ENCODE data around the gene FHL2. TPM values are rescaled to one million over a fixed set of nuclear protein-coding genes. Genes with fewer than 3 reads are reported as not detected.
"Not testable (repeated sequence)": the region's sequence is repeated elsewhere in the genome, so short reads cannot be mapped to it uniquely, and the experiment has no call there.

FHL2 gene
- total RNA-seq, 1 experiment from 2014 or later, result 198 TPM

DNA sequence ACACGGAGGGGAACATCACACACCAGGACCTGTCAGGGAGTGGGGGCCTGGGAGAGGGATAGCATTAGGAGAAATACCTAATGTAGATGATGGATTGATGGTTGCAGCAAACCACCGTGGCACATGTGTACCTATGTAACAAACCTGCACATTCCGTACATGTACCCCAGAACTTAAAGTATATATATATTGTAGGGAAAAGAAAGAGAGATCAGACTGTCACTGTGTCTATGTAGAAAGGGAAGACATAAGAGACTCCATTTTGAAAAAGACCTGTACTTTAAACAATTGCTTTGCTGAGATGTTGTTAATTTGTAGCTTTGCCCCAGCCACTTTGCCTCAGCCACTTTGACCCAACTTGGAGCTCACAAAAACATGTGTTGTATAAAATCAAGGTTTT is 26.0 kb upstream of the FHL2 start:
- DNase-seq (ENCODE audit: low read depth), result not testable (repeated sequence)

DNA sequence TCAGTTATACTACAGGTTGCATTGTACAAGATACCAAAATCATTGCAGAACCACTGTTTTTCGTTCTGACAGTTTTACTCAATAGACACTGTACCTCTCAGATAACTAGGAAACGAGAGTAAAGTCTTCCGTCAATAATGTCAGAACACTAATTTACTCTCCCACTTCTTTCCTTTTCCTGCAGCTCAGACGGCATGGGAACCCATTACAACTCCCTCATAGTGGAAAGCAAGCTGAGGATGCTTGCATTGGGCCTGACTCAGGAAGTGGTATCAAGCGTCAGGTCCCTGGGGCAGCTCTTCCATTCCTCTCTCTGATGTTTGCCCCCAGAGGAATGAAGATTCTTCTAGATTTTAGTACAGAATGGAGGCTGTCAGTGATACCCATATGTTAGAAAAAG is 23.9 kb upstream of the FHL2 start:
- no peak for DNase-seq (ENCODE audit: low read depth)

DNA sequence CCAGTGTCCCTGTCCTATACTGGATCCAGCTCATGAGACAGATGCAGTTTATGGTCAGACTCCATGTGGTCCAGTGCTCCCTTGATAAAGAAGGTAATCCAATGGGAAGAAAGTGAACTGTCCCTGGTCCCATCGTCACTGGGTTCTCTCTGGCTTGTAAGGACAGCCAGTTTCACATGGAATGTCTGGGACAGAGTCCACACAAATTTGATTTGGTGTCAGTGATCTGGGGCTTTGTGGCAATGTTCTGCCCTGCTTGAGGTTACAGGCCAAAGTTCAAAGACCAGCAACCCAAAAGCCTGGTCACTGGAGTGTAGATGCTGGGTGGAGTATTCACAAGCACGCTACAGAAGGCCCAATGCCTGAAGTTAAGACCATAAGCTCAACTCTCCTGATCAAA is 22.2 kb upstream of the FHL2 start:
- no peak for DNase-seq (ENCODE audit: low read depth)

DNA sequence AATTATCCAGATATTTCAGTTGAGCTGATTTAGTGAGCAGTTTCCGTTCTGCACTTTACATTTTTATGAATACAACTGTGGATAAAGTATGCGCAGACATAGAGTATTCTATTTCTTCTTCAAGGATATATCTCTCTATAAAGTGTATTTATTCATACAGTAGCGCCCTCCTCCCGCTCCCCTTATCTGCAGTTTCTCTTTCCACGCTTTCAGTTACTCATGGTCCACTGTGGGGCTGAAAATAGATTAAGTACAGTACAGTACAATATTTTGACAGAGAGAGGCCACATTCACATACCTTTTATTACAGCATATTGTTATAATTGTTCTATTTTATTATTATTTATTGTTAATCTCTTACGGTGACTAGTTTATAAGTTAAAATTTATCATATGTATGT is 19.7 kb upstream of the FHL2 start:
- no peak for DNase-seq (ENCODE audit: low read depth)

DNA sequence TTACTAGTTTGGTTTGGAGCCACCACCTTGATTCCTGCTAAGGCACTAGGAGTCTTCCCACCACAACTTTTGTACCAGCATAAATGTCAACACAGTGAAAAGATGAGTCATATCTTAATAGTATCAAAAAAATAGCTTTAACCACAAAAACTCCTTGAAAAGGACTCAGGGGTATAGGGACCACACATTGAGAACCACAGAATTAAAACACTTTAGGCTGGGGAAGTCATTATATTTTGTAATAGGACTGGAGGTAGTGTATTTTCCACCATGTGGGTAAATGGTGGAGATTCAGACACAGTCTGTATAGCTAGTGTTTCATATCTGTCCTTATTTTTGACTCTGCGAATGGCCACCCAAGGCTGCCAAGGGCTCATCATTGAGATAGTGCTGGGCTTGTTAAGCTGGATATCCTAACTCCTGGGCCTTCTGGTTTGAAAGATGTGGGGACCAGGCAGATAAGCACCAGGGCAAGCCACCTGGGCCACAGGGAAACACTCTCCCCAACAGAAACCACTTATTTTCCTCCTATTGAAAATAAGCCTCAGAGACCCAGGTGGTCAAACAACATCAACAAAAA is 19.1 kb upstream of the FHL2 start:
- peak; percentile 79 for DNase-seq (ENCODE audit: low read depth)

DNA sequence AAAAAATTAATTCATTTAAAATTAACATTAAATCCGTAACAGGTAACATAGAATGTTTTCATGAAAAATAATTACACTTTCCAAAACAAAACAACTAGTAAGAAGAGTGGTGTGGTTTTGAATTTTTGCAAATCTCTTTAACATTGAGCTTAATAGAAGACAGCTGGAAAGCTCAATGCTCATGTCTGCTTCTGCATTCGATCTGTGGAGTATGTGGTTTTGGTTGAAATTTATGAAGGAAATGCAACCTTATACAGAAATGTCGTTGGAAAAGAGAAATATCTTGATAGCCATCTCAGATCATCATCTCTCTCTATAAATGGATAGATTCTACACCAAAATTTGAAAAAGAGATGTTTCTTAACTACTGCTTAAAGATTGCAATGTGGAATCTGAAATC is 17.3 kb upstream of the FHL2 start:
- DNase-seq (ENCODE audit: low read depth), result no peak

DNA sequence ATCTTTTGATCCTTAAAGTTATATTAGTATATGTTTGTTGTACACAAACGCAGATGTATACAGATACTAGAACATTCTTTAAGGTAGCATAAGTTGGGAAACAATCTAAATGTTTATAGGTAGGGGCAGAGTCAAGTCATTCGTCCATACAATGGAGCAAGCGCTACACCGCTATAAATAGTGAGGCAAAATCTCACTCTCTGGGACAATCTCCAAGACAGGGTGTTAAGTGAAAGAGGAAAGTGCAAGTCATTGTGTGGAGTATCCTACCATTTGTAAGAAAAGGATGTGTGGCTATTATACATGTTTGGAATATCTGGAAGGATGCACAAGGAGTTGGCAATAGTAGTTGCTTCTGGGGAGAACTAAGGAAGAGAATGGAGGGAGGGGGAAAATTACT is 16.2 kb upstream of the FHL2 start:
- DNase-seq (ENCODE audit: low read depth), result no peak

DNA sequence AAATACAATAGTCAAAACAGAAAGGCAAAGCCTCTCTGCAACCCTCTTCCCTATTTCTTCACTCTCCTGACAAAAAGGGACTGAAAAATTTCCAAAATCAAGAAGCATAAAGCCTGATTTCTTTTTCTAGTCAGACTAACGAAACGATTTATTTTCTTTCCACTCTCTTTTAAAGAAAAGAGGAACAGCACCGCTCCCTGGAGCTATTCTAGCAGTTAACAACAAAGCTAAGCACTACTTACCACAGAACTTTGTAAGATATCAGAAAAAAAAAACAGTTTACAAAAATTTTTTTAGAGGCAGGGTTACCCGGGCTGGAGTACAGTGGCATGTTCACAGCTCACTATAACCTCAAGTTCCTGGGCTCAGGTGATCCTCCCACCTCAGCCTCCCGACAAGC is 14.4 kb upstream of the FHL2 start:
- DNase-seq (ENCODE audit: low read depth), result no peak

DNA sequence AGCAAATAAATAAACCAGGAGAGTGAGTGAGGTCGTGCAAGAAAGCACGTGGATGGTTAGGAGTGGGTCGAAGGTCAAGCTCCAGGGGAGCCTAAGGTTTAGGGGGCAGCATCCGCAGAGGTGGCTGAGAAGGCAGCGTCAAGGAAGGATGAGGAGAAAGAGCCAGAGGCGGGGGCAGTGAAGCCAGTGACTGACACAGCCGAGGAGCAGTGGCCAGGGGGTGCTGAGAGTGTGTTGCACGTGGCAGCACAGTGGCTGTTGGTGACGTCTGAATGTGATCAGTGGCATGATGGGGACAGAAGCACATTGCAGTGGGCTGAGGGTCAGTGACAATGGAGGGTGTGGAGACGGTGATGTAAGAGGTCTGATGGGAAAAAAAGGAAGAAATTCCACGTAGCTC is 13.7 kb upstream of the FHL2 start:
- no peak for DNase-seq (ENCODE audit: low read depth)

DNA sequence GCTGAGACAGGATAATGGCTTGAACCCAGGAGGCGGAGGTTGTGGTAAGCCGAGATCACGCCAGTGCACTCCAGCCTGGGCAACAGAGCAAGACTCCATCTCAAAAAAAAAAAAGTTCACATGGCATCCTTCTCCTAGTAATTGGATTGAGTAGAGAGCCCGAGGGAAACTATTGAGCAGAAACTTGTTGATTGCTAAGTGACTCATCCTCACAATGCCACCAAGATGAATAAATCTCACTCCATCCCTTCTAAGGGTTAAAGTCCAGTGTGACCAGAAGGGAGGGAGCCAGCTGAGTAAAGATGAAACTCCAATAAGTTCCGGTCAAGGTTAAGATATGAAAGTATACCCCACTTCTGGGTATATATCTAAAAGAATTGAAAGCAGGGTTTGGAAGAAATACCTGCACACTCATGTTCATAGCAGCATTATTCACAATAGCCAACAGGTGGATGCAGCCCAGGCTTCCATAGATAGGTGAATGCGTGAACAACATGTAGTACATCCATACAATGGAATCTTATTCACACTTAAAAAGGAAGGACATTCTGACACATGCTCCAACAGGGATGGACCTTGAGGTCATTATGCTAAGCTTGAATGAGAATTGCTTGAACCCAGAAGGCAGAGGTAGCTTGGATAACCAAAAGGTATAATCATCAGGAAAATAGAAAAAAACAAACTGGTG is 13.0 kb upstream of the FHL2 start:
- DNase-seq (ENCODE audit: low read depth), result no peak

DNA sequence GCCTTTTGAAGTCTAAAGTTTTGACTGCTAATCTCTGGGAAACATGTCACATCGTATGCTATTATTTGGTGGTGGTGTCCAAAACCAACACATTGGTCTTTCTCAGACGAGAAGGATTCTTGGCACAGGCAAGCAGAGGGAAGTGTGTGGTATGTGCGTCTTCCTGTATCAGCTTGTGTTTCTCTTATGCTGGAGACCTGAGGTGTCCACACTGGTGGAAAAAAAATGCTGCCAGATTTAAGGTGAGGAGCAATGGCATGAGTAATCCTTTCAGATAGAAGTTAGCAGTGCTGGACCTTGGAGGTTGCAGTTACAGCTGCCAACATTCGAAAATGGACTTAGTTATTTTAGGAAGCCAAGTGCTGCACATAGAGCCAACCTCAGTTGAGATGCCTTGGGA is 11.7 kb upstream of the FHL2 start:
- DNase-seq (ENCODE audit: low read depth), result peak; percentile 88

DNA sequence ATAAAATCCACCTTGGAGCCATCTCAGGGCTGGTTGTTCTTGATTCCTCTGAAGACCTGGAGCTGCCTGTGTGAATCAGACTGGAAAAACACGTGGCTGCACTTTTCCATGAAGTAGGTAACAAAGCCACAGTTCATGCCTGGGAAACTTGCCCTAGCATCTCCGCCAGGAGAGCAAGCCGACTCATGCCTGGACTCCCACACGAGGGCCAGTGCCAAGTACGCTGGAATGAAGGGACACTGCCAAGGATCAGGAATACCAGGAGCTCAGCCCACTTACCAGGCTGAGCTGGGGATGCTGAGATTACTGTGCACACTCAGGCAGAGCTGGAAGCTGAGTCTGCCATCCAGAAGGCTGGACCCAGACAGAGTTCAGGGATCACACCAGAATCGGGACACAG is 10.9 kb upstream of the FHL2 start:
- DNase-seq (ENCODE audit: low read depth), result peak; percentile 93

DNA sequence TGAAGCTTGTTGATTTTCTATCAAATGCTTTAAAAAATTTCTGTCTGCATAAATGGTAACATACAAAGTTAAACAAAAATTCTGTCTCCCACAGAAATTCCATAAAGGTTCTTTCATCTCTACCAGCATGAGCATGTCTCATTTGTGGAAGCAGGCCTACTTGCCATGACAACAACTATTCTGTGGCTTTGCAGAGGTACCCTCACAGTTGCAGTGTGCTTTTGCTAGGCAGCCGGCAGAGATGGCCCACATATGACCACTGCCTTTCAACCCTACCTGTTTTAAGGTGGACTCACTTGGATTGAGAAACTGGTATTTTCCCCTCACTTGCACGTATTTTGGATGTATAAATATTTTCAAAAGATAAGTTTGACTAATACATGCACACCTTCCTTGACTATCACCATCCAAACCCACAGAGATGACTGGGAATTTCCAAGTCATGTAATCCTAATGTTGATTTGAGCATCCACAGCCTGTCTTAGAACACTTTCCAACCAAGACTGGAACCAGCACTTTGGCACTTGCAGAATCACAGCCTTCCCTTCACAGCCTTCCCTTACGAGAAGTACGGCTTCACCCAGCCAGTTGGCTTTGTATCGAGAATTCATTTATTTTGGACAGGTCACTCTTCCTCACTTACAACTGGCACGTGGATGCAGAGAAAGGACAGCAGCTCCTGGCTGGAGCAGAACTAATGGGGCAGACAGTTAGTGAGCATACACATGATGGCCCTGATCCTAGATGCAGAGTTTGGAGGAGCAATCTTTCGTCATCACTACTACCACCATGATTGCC is 9.3 kb upstream of the FHL2 start:
- DNase-seq (ENCODE audit: low read depth), result no peak

DNA sequence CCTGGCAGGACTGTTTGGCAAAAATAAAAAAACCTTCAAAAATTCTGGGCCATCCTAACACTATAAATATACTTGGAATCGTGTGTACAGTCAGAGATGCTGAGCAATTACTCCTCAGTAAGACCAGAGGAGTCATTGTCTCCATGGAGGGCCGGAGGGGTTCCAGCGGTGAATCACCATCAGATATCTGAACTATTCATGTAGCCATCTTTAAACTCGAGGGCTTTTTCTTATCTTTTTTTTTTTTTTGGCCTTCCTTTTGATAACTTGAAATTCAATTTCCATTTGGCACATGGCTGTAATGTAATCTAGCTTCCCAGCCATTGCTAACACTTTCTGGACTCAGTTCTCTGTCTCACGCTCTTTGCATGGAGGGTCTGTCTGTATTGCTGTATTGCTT is 7.4 kb upstream of the FHL2 start:
- DNase-seq (ENCODE audit: low read depth), result peak; percentile 40

DNA sequence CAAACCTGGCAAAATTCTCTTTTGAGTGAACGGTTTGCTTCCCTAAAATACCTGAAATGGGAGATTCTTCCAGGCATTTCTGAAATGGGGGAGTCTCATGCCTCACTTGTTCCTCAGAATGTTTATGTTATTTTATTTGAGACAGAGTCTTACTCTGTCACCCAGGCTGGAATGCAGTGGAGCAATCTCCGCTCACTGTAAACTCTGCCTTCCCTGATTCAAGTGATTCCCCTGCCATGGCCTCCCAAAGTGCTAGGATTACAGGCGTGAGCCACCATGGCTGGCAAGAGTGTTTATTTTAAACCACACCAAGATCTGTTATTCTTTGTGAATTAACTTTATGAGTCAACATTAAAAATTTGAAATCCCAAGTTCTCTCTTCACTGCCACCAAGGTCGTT is 6.4 kb upstream of the FHL2 start:
- no peak for DNase-seq (ENCODE audit: low read depth)

DNA sequence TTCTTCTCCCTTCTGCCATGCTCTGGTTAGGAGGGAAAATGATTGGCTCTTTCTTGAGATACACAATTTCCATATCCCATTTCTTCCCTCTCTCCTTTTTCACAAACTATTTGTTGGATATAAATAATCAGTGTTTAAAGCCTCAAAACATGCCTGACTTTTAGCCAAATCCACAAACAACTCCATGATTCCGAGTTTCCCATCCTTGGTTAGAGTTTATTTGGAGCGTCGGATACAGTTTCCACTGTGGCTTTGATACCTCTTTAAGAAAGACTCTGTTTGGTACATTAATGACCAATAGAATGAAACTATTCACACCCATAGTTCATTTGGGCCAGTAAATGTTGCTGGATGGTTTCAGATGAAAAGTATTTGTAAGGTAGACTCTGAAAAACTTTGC is 5.9 kb upstream of the FHL2 start:
- no peak for DNase-seq (ENCODE audit: low read depth)

DNA sequence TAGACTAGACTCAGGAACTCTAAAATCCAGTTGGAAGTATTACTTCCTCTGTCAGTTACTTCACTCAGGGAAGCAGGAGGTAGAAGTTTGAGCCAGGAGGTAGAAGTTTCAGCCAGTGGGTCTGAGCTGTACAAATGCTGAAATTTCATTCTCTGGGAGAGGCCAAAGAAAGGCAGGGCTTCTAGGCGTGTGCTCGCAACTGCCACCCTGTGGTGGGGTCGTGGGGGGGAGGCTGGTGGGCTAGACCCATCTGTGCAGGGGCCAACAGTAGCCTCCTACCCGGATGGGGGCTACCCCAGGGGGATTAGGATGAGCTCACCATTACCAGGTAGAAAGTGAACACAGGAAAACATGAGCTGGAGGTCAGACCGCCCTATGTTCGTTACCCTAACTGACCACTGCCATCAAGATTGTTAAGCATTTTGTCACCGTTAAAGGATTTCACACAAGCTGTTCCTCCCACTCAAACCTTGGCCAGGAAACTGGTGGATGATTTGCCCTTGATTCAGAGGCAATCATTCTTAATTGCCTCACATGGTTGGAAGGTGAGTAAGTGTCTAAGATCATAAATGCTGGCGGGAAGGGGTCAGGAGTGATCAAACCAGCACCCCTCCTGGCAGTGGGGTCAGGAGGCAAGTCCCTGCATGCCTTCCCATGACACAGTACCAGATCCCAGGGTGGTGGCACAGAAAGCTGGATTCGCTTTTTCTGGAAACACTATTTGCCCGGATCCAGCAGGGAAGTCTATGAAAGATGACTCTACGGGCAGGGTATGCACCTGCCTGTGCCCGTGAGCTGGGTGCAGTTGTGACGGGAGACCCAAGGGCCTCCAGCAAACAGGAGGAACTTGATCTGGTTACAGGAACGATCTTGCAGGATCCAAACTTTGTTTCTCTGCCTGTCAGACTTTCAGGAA is 5.2 kb upstream of the FHL2 start:
- peak; percentile 98 for DNase-seq (ENCODE audit: low read depth)

DNA sequence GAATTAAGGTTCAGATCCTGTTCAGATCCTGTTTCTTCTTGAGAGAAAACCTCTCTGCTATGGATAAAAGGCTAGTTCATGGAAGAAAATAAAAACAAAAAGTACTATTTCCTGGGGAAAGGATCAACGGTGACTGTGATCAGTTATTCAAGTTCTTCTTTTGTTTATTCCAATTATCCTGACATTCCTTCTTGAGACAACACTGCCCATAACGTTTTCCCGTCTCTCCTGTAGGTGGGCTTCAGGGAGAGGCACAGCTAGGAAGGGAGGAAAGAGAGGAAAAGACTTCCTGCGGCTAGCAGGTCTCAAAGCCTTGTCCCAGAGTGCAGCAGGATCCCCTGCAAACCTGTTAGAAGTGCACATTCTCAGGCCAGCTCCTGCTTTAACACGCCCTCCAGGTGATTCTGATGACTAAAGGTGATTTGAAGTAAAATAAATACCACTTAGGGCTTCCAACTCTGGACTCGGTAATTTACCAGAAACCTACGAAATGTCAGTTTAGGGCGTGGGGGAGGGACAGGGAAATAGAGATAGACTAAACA is 4.5 kb upstream of the FHL2 start:
- DNase-seq (ENCODE audit: low read depth), result no peak

DNA sequence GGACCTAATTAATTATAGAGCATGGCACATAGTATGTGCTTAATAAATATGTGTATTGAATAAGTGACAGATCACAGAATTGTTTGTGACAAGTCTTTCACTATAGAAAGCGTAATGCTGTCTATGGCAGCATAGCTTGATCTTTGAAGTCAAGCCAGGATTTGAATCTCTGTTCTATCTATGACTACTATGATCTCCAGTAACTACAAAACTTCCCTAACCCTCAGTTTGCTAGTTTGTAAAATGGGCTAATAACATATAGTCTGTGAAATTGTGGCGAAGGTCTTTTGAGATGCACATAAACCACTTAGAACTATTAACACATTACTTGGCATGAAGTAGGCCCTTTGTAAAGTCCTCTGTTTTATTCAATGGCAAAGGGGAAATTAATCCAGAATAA is 4.0 kb upstream of the FHL2 start:
- no peak for DNase-seq (ENCODE audit: low read depth)

DNA sequence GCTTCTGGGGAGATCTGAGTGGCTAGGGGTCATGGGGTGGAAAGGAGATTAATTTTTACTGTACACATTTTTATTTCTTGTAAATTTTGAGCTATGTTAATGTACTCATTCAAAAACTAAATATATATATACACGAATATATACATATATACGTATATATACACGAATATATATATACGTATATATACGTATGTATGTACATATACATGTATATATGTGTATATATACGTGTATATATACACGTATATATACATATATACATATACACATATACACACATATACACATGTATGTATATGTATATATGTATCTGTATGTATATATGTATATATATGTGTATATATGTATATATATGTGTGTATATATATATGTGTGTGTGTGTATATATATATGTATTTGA is 3.0 kb upstream of the FHL2 start:
- DNase-seq (ENCODE audit: low read depth), result no peak

DNA sequence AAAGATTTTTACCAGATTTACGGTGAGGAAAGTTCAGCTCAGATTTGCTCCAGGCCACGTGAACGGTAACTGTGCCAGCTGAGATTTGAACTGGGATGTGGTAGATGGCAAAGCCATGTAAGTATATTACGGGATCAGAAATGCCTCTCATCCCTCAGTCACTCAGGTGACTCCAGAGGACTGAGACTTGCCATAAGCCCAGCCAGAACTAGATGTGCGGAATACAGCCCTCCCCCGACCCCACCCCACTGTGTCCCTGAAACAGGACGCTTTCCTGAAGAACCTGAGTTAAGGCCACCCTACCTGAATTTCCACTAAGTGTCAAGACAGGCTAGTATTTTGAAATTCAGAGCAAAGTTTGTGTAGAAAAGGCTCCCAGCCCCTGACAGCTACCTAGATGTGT is 1.3 kb upstream of the FHL2 start:
- no peak for DNase-seq (ENCODE audit: low read depth)
